ENCODE measurements around the gene HCK.
"Not testable (repeated sequence)": the region's sequence is repeated elsewhere in the genome, so short reads cannot be mapped to it uniquely, and the experiment has no call there.

The HCK gene

DNA sequence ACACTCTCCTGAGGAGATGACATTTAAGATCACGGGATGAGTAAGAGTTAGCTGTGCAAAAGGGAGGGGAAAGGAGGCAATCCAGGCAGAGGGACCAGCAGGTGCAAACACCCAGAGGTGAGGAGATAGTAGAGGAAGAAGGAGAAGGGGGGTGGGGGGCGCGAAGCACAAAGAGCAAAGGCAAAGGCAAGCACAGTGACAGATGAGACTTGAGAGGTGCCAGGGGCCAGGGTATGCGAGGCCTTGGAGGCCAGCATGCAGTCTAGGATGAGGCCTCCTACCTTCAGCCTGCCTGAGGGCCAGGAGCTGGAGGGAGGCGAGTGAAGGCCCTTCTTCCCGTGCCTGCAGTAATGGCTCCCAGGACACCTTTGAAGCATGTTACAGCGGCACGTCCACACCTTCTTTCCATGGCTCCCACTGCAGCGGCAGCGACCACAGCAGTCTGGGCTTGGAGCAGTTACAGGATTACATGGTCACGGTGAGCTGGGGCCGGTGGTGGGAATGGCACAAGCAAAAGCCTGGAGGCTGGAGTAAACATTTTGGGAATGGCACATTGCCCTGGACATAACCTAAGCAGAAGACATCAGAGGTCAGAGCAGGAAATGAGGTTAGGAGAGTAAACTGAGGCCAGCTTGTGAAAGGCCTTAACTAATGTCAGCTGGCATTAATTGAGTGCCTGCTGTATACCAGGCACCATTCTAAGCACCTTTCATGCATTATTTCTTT lies 23.2 kb upstream of the HCK start:
- TF ChIP-seq, protein P1, sequence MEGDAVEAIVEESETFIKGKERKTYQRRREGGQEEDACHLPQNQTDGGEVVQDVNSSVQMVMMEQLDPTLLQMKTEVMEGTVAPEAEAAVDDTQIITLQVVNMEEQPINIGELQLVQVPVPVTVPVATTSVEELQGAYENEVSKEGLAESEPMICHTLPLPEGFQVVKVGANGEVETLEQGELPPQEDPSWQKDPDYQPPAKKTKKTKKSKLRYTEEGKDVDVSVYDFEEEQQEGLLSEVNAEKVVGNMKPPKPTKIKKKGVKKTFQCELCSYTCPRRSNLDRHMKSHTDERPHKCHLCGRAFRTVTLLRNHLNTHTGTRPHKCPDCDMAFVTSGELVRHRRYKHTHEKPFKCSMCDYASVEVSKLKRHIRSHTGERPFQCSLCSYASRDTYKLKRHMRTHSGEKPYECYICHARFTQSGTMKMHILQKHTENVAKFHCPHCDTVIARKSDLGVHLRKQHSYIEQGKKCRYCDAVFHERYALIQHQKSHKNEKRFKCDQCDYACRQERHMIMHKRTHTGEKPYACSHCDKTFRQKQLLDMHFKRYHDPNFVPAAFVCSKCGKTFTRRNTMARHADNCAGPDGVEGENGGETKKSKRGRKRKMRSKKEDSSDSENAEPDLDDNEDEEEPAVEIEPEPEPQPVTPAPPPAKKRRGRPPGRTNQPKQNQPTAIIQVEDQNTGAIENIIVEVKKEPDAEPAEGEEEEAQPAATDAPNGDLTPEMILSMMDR (conservative IDR thresholded peaks at IDR 0.05; ENCODE audit: low read depth, low read length), result no peak
- H3K4me3 ChIP-seq (ENCODE audit: low read length), result no peak overlapping the region
- DNase-seq (ENCODE audit: low read depth), result no peak

DNA sequence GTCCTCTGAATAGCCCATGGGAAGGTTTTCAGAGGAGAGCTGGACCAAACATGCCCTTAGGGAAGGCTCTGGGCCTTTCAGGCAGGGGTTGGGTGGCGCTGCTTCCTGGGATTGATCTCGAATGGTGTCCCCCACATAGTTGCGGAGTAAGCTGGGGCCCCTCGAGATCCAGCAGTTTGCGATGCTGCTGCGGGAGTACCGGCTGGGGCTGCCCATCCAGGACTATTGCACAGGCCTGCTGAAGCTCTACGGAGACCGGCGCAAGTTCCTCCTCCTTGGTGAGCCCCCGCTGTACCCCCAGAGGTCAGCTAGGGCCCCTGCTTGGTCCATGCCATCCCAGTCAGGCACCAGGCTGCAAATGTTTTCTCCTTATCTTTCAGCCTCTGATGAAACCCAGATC lies 22.5 kb upstream of the HCK start:
- TF ChIP-seq, protein P1 (conservative IDR thresholded peaks at IDR 0.05; ENCODE audit: low read depth, low read length), result no peak
- H3K4me3 ChIP-seq (ENCODE audit: low read length), result no peak overlapping the region
- no peak for DNase-seq (ENCODE audit: low read depth)

DNA sequence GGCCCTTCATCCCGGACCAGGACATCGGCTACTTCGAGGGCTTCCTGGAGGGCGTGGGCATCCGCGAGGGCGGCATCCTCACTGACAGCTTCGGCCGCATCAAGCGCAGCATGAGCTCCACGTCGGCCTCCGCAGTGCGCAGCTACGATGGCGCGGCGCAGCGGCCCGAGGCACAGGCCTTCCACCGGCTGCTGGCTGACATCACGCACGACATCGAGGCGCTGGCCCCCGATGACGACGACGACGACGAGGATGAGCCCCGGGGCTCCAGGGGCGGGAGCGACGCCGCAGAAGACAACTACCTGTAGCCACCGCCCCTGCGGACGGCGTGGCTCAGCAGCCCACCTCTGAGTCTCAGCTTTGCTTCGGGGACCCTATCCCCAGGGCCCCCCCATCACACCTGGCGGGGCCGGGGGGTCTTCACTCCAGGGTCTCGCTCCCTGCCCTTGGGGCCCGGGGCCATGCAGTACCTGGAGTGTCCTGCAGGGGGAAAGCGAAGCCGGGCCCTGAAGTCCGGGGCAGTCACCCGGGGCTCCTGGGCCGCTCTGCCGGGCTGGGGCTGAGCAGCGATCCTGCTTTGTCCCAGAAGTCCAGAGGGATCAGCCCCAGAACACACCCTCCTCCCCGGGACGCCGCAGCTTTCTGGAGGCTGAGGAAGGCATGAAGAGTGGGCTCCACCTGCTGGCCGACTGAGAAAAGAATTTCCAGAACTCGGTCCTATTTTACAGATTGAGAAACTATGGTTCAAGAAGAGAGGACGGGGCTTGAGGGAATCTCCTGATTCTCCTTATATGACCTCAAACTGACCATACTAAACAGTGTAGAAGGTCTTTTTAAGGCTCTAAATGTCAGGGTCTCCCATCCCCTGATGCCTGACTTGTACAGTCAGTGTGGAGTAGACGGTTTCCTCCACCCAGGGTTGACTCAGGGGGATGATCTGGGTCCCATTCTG lies 20.8 kb upstream of the HCK start:
- TF ChIP-seq, protein P1 (conservative IDR thresholded peaks at IDR 0.05; ENCODE audit: low read depth, low read length), result peak; percentile 87
- H3K4me3 ChIP-seq (ENCODE audit: low read length), result peak overlapping the region; percentile 6
- DNase-seq (ENCODE audit: low read depth), result peak; percentile 46

DNA sequence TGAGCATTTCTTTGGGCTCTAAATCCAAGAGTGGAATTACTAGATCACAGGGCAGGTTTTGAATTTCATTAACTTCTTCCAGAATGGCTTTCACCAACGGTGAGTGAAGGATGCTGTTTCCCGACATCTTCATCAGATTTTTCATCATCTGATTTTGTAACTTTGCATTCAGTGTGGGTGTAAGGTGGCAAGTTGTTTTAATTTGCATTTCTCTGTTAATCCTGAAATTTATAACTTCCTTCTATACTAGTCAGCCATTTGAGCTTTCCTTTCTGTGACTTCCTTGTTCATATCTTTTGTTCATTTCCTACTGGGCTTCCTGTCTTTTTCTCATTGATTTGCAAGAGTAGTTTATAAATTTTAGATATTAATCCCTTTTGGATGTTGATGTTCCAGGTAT lies 18.7 kb upstream of the HCK start:
- TF ChIP-seq, protein P1 (conservative IDR thresholded peaks at IDR 0.05; ENCODE audit: low read depth, low read length), result no peak
- no peak overlapping the region for H3K4me3 ChIP-seq (ENCODE audit: low read length)
- DNase-seq (ENCODE audit: low read depth), result no peak

DNA sequence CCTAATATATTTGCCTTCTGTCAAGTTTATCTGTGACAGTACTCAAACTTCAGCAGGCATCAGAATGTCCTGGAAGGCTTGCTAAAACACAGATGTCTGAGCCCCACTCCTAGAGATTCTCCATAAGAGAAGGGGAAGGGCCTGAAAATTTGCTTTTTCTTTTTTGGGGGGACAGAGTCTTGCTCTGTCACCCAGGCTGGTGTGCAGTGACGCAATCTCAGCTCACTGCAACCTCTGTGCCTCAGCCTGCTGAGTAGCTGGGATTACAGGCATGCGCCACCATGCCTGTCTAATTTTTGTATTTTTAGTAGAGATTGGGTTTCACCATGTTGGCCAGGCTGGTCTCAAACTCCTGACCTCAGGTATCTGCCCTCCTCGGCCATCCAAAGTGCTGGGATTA lies 18.3 kb upstream of the HCK start:
- not testable (repeated sequence) for H3K4me3 ChIP-seq (ENCODE audit: low read length); DNase-seq (ENCODE audit: low read depth)

DNA sequence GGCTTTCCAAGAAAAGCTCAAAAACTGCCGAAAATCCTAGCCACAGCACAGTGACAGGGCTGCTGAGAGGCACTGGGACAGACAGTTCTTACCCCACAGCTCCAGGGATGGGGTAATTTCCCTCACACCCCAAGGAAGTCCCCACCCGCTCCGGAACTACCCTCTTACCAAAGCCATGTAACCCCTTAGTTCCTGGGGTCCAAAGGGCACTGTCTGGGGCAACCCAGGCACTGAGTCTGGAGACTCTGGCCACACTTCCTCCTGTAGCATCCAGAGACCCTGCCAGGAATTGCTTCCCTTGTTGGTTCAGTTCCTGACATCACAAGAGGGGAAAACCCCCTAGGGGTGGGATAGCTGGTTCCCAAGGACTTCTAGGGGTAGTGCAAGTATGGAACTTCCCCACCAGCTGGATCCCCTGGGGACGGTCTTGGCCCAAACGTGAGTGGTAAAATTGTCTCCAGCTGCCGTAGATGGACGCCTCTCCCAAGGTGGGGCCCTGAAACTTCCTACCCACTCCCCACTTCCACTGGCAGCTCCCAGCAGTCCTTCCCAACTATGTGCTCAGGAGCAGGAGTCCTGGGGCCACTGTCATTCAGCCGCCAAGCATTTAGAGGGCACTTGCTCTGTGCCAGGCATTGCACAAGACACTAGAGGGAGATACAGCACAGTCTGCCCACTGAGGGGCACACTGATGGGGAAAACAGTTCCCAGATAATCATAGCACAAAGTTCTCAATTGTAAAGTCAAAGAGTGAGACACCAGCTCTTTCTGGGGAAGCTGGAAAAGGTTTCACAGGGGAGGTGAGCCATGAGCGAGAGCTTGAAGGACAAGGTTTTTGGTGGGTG lies 17.2 kb upstream of the HCK start:
- no peak overlapping the region for H3K4me3 ChIP-seq (ENCODE audit: low read length)
- no peak for DNase-seq (ENCODE audit: low read depth)
- TF ChIP-seq, protein P1 (conservative IDR thresholded peaks at IDR 0.05; ENCODE audit: low read depth, low read length), result peak; percentile 23

DNA sequence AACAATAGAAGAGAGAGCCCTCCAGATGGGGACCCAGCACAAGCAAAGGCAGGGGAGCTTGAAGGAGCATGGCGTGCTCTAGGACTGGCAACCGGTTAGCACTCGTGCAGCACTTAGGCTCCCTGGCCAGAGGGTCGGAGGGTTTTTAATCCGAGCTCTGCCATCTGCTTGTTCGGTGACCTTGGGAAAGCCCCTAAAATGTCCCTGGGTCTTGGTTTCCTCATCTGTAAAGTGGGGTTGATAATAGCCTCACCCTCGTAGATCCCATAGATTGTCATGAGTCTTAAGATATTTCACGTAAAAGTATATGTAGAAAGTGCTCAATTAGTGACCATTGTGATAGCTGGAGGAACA lies 16.6 kb upstream of the HCK start:
- H3K4me3 ChIP-seq (ENCODE audit: low read length), result no peak overlapping the region
- DNase-seq (ENCODE audit: low read depth), result no peak
- TF ChIP-seq, protein P1 (conservative IDR thresholded peaks at IDR 0.05; ENCODE audit: low read depth, low read length), result no peak

All from retinal pigment epithelial cell (primary cell).